Loucy (cell line): Measurements from ENCODE around the gene TPRA1.

Experiments used
- EZH2phosphoT487 ChIP-seq: fragments of 200-600 bp; IDR thresholded peaks from 2 replicates; pipeline ENCODE4 v1.6.1; 2018; ENCODE audit warnings: antibody characterized with exemption, mild to moderate bottlenecking, moderate library complexity, borderline replicate concordance
- TF ChIP-seq, protein P1 (sequence below): fragments of 200-600 bp; sonication (generic); conservative IDR thresholded peaks from 2 replicates; pipeline ENCODE4 v1.5.1; 2014; ENCODE audit warnings: mild to moderate bottlenecking, antibody characterized with exemption, low read length

DNA sequence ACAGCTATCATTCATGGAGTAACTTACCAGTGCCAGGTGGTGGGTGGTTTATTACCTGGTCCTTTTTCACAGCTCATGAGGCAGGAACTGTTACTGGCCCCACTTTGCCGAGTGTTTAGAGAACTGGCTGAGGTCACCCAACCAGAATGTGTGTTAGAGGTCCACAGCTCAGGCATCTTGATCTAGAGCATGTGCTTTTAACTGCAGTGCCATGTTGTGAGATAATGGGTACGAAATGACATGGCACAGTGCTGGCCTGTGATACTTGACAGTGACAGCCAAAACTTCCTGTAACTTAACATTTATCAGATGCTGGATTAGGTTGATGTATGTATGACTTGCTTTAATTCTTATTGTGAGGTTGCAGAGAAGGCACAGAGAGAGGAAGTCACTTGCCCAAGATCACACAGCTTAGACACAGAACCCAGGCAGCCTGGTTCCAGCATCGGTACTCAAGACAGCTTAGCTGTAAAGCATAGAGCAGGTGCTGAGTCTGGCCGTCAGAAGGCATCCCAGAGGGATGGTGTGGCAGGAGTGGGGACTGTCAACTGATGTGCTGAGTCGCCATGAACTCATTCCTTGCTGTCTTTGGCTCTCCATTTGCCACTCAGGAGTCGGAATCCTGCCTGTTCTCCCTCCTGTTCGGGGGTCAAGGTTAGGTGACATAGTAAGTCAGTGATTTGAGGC is 17.3 kb upstream of the TPRA1 start:
- TF ChIP-seq, protein P1, sequence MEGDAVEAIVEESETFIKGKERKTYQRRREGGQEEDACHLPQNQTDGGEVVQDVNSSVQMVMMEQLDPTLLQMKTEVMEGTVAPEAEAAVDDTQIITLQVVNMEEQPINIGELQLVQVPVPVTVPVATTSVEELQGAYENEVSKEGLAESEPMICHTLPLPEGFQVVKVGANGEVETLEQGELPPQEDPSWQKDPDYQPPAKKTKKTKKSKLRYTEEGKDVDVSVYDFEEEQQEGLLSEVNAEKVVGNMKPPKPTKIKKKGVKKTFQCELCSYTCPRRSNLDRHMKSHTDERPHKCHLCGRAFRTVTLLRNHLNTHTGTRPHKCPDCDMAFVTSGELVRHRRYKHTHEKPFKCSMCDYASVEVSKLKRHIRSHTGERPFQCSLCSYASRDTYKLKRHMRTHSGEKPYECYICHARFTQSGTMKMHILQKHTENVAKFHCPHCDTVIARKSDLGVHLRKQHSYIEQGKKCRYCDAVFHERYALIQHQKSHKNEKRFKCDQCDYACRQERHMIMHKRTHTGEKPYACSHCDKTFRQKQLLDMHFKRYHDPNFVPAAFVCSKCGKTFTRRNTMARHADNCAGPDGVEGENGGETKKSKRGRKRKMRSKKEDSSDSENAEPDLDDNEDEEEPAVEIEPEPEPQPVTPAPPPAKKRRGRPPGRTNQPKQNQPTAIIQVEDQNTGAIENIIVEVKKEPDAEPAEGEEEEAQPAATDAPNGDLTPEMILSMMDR, result no peak
- no peak for TF ChIP-seq EZH2phosphoT487
